Skeletal muscle satellite cell (primary cell): ENCODE results near the gene RAMP1.

Experiments used
- H3K27me3 ChIP-seq: 2 replicates; pipeline ENCODE4 v1.7.0; 2013; ENCODE audit warnings: low read length; ENCODE audit not compliant: control insufficient read depth, insufficient read depth
- H3K36me3 ChIP-seq: 2 replicates; pipeline ENCODE4 v1.7.0; 2013; ENCODE audit warnings: mild to moderate bottlenecking, control low read depth, low read length; ENCODE audit not compliant: insufficient read depth
- H3K4me1 ChIP-seq: 2 replicates; pipeline ENCODE4 v1.7.0; 2013; ENCODE audit warnings: low read length; ENCODE audit not compliant: control insufficient read depth, insufficient read depth
- H3K4me2 ChIP-seq: 2 replicates; pipeline ENCODE4 v1.7.0; 2013; ENCODE audit warnings: mild to moderate bottlenecking, low read length
- H3K4me3 ChIP-seq: 2 replicates; pipeline ENCODE4 v1.7.0; 2013; ENCODE audit warnings: low read length
- H3K9ac ChIP-seq: 2 replicates; pipeline ENCODE4 v1.7.0; 2013; ENCODE audit warnings: mild to moderate bottlenecking, low read depth, low read length, moderate library complexity
- H3K9me3 ChIP-seq: replicated peaks from 2 replicates; pipeline ENCODE4 v1.7.0; 2013; ENCODE audit warnings: mild to moderate bottlenecking, control low read depth, low read length

RAMP1 gene

GRCh38 chr2:237915576-237915975 lies 56.2 kb downstream of the RAMP1 start:
- H3K4me3 ChIP-seq: no peak overlapping the region
- H3K4me2 ChIP-seq: no peak overlapping the region
- no peaks in the 10 kb centered on the region for H3K36me3 ChIP-seq
- H3K4me1 ChIP-seq: no peaks in the 10 kb centered on the region
- no peak overlapping the region for H3K9ac ChIP-seq
- H3K27me3 ChIP-seq: no peaks in the 10 kb centered on the region
- H3K9me3 ChIP-seq: no peaks in the 10 kb centered on the region

DNA sequence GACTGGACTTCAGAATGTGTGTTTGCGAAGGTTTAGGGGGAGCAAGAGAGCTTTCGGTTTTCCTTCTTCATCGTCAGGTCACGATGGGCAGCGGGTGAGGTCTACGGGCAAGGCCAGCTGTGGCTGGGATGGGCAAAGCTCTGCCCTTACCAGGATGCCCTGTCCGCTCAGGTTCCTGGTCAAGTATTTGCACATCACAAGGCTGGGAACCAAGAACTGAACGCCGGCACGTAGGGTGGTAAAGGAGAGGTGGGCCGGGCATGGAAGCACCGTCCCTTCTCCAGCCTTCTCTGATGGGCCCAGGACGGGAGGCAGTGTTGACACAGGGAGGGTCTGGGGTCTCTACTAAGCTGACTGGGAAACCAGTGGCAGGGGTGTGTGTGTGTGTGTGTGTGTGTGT lies 56.9 kb downstream of the RAMP1 start:
- Histone ChIP-seq H3K9ac (no peak overlapping the region), H3K27me3 (no peaks in the 10 kb centered on the region), H3K36me3 (no peaks in the 10 kb centered on the region), H3K9me3 (no peaks in the 10 kb centered on the region), H3K4me1 (no peaks in the 10 kb centered on the region), H3K4me3 (no peak overlapping the region), H3K4me2 (no peak overlapping the region)

DNA sequence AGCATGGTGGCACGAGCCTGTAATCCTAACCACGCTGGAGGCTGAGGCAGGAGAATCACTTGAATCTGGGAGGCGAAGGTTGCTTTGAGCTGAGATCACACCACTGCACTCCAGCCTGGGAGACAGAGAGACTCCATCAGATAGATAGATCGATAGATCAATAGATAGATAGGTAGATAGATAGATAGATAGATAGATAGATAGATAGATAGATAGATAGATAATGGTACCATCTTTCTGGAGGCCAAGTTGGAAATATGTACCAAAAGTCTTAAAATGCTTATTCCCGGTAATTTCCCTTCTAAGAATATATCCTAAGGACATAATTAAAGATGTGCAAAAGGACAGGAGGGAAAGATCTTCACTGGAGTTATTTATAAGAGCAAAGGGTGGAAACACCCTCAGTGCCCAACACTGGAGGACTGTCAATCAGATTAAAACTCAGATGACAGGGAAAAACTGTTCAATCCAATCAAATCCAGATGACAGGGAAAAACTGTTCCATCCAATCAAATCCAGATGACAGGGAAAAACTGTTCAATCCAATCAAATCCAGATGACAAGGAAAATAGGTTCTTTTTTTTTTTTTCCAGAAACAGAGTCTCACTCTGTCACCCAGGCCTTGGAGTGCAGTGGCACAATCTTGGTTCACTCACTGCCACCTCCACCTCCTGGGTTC lies 58.4 kb downstream of the RAMP1 start:
- Histone ChIP-seq H3K27me3 (no peaks in the 10 kb centered on the region), H3K9ac (no peak overlapping the region), H3K4me3 (no peak overlapping the region), H3K4me2 (no peak overlapping the region), H3K36me3 (no peaks in the 10 kb centered on the region), H3K4me1 (peaks cover 4% of the 10 kb centered on the region), H3K9me3 (no peaks in the 10 kb centered on the region)

DNA sequence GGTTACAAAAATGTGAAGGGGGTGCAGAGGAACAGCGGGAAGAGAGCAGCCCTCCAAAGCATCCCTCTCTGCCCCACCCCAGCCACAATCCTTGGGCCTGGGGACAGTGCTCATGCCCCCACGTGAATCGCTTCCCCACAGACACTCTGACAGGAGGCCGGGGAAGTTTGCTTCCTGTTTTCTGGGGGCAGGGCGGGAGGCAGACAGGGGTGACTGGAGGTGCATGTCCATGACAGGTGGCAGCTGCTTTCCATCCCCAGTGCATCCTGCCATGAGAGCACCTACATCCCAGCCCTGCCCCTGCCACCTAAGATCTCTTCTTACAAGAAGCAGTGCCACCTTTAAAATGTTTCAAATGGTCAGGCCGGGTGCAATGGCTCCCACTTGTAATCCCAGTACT lies 60.2 kb downstream of the RAMP1 start:
- Histone ChIP-seq H3K27me3 (no peaks in the 10 kb centered on the region), H3K4me2 (no peak overlapping the region)

DNA sequence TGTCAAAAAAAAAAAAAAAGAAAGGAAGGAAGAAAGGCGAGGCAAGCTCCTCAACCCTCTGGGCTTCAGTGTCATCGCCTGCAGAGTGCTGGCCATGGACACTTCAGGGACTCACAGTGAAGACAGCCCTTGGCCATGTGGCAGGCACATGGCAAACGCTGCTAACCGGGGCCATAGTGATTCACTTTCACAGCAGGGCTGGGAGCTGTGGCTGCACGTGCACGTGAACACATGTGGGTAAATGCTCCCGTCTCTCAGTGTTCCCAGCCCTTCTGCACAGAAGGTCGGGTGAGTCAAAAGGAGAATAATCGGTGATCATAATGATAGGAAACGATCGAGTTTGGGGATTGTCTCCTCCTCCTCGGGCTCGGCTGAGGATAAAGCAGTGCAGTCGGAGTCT lies 61.2 kb downstream of the RAMP1 start:
- Histone ChIP-seq H3K4me3 (no peak overlapping the region), H3K9ac (no peak overlapping the region), H3K9me3 (no peaks in the 10 kb centered on the region), H3K4me2 (no peak overlapping the region), H3K36me3 (no peaks in the 10 kb centered on the region), H3K4me1 (peaks cover 12% of the 10 kb centered on the region), H3K27me3 (no peaks in the 10 kb centered on the region)

More for the DNA sequence above, 60.2 kb downstream of the RAMP1 start:
- H3K36me3 ChIP-seq: no peaks in the 10 kb centered on the region
- H3K9ac ChIP-seq: no peak overlapping the region
- H3K4me1 ChIP-seq: peaks cover 12% of the 10 kb centered on the region
- no peak overlapping the region for H3K4me3 ChIP-seq
- H3K9me3 ChIP-seq: no peaks in the 10 kb centered on the region

DNA sequence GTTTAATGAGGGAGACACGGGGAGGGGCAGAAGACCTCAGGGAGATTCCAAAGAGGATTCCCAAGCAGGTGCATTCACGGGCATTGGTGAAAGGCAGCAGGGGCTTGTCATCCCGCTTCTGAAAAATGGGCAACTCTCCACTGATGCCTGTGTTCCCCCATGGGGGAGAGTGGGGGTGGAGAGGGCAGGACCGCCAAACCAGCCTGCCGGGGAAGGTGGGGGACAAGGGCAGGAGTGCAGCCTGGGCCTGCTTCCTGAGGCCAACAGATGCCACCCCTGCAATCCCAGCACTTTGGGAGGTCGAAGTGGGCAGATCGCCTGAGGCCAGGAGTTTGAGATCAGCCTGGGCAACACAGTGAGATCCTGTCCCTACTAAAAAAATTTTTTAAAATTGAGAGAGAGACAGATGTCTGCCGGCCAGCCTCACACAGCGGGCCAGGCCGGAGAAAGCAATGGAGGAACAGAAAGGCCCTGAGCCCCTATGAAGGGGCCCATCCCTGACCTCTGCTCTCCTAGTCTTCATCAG lies 62.6 kb downstream of the RAMP1 start:
- no peaks in the 10 kb centered on the region for H3K36me3 ChIP-seq
- no peak overlapping the region for H3K4me3 ChIP-seq
- H3K4me1 ChIP-seq: peaks cover 12% of the 10 kb centered on the region
- H3K27me3 ChIP-seq: no peaks in the 10 kb centered on the region
- no peak overlapping the region for H3K9ac ChIP-seq
- H3K4me2 ChIP-seq: no peak overlapping the region
- H3K9me3 ChIP-seq: no peaks in the 10 kb centered on the region

GRCh38 chr2:237922641-237923361 lies 63.4 kb downstream of the RAMP1 start:
- peak overlapping the region; percentile 54 for H3K9ac ChIP-seq
- H3K4me1 ChIP-seq: peaks cover 12% of the 10 kb centered on the region
- no peak overlapping the region for H3K4me3 ChIP-seq
- H3K9me3 ChIP-seq: no peaks in the 10 kb centered on the region
- no peaks in the 10 kb centered on the region for H3K27me3 ChIP-seq
- peak overlapping the region; percentile 77 for H3K4me2 ChIP-seq
- H3K36me3 ChIP-seq: no peaks in the 10 kb centered on the region

- peak overlapping the region; percentile 77 for H3K4me2 ChIP-seq
- peak overlapping the region; percentile 64 for H3K4me3 ChIP-seq
- peaks cover 12% of the 10 kb centered on the region for H3K4me1 ChIP-seq
- H3K9ac ChIP-seq: peak overlapping the region; percentile 54
- no peaks in the 10 kb centered on the region for H3K27me3 ChIP-seq
- no peaks in the 10 kb centered on the region for H3K36me3 ChIP-seq
- H3K9me3 ChIP-seq: no peaks in the 10 kb centered on the region
Measured at GRCh38 chr2:237923481-237924163, 64.2 kb downstream of the RAMP1 start.

GRCh38 chr2:237924164-237924534 lies 64.7 kb downstream of the RAMP1 start:
- Histone ChIP-seq H3K4me3 (no peak overlapping the region), H3K36me3 (no peaks in the 10 kb centered on the region), H3K4me2 (no peak overlapping the region), H3K9ac (no peak overlapping the region), H3K9me3 (no peaks in the 10 kb centered on the region), H3K27me3 (no peaks in the 10 kb centered on the region), H3K4me1 (peaks cover 12% of the 10 kb centered on the region)

DNA sequence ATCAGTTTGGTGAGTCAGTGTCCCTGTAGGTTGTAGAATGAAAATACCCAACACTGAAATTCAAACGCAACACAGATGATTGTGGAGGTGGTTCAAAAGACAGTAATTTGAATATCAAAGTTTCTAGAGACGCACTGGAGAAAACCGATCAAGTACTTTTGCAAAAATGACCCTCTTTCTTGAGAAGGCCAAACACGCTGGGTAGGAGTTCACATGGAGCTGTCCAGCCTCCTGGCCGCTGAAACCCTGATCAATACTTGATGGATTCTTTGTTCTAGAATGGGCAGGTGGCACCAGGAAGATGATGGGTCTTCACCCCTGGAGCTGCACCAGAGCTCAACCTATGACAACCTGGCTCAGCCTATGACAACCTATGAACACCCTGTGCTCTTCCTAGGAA lies 67.7 kb downstream of the RAMP1 start:
- Histone ChIP-seq H3K4me1 (peaks cover 24% of the 10 kb centered on the region), H3K4me3 (no peak overlapping the region), H3K9me3 (no peaks in the 10 kb centered on the region), H3K36me3 (no peaks in the 10 kb centered on the region), H3K4me2 (no peak overlapping the region), H3K9ac (no peak overlapping the region), H3K27me3 (no peaks in the 10 kb centered on the region)

DNA sequence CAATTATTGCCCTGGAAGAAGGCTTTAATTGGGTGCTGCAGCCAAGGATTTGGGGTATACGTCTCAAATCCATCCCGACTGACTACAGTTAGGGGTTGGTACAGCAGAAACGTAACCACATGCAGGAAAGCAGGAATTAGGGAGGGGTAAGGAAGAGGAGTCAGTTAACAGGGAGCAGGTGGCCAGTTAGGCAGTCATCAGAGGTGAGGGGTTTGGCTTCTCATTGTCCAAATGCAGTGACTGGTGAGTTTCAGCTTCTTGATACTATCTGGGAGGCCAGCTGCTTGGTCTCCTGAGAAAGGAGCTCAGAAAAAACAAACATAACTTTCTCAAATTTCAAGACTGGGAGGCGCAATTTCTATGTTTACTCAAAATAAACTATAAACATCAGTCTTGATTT lies 68.6 kb downstream of the RAMP1 start:
- no peak overlapping the region for H3K4me3 ChIP-seq
- H3K9ac ChIP-seq: no peak overlapping the region
- no peak overlapping the region for H3K4me2 ChIP-seq
- H3K36me3 ChIP-seq: no peaks in the 10 kb centered on the region
- no peaks in the 10 kb centered on the region for H3K27me3 ChIP-seq
- no peaks in the 10 kb centered on the region for H3K9me3 ChIP-seq
- H3K4me1 ChIP-seq: peaks cover 23% of the 10 kb centered on the region
